Esophagus muscularis mucosa (tissue), 4 donors: ENCODE measurements around the gene C19orf85. TPM values are rescaled to one million over a fixed set of nuclear protein-coding genes. Genes with fewer than 3 reads are reported as not detected.
A peak's percentile ranks its signal among the peaks of the same experiment; 100 is the strongest.
"Not testable (repeated sequence)": the region's sequence is repeated elsewhere in the genome, so short reads cannot be mapped to it uniquely, and the experiment has no call there.

Experiments used
- DNase-seq: peaks from one replicate; pipeline ENCODE4 v3.0.0-alpha.2; 2017; ENCODE audit errors: extremely low spot score
- H3K27ac ChIP-seq, 4 donors: fragments of 200-600 bp; sonication (generic); replicated peaks in 1 of 4; 1 replicate in 3 of 4; 2 replicates in 1 of 4; pipeline ENCODE4 v1.5.1; 2016 to 2019; ENCODE audit warnings: mild to moderate bottlenecking in 1 of 4
- H3K27me3 ChIP-seq, 4 donors: fragments of 200-600 bp; sonication (generic); one replicate each; pipeline versions ENCODE4 v1.5.1 to v1.6.0; 2016 to 2019
- H3K36me3 ChIP-seq, 4 donors: fragments of 200-600 bp; sonication (generic); one replicate each; pipeline ENCODE4 v1.5.1; 2016 to 2019
- H3K4me1 ChIP-seq, 4 donors: fragments of 200-600 bp; sonication (generic); one replicate each; pipeline ENCODE4 v1.5.1; 2016 to 2019
- H3K4me3 ChIP-seq, 4 donors: fragments of 200-600 bp; sonication (generic); 1 replicate in 2 of 4; 2 replicates in 2 of 4; pipeline ENCODE4 v1.5.1; 2016 to 2019; ENCODE audit warnings: mild to moderate bottlenecking in 4 of 4, moderate library complexity in 1 of 4
- H3K9me3 ChIP-seq, 4 donors: fragments of 200-600 bp; sonication (generic); 1 replicate in 3 of 4; 2 replicates in 1 of 4; pipeline ENCODE4 v1.5.1; 2016 to 2019
- EP300 ChIP-seq: sonication (generic); formaldehyde crosslinking; IDR thresholded peaks from one replicate; pipeline ENCODE4 v1.6.1; 2017; ENCODE audit warnings: antibody characterized with exemption
- POLR2A ChIP-seq: fragments of 450-650 bp; IDR thresholded peaks from one replicate; pipeline ENCODE4 v1.6.1; 2017; ENCODE audit warnings: antibody characterized with exemption, moderate library complexity, mild to moderate bottlenecking, low read depth
- POLR2AphosphoS5 ChIP-seq, 2 donors: sonication (generic); formaldehyde crosslinking; IDR thresholded peaks; one replicate each; pipeline ENCODE4 v1.6.1; 2017; ENCODE audit warnings: antibody characterized with exemption in 2 of 2
- WGBS: methylation state at CpG from one replicate; pipeline ENCODE4 v1.1.5; 2018; 5-methylcytosine and 5-hydroxymethylcytosine counted together
- intact Hi-C: fragments of 100-400 bp; cut with DNase I; formaldehyde crosslinking; loops from one replicate; pipeline ENCODE4 v1.15.1; 2023
- total RNA-seq, 4 donors: library from RNA; depleted of rRNA; stranded (reverse); fragments of >200 nt; gene quantifications; one replicate each; pipeline versions ENCODE4 v1.1.0 to v1.2.1, GENCODE V29; 2016
- TF ChIP-seq, protein P1 (sequence below), 3 experiments: fragments of 200-600 bp in 2 of 3; fragments of 450-650 bp in 1 of 3; sonication (generic) in 2 of 3; IDR thresholded peaks; one replicate each; pipeline ENCODE4 v1.5.1; 2017 to 2019; ENCODE audit warnings: antibody characterized with exemption in 3 of 3, mild to moderate bottlenecking in 2 of 3, moderate library complexity in 1 of 3

C19orf85 gene
- total RNA-seq, 4 donors from 2014 or later, result not detected

- peaks cover 5 to 25% (median 17%) of the 10 kb centered on the region in 4 donors for H3K36me3 ChIP-seq
- H3K4me1 ChIP-seq, result peaks cover 14 to 25% (median 24%) of the 10 kb centered on the region in 4 donors
- no peak for DNase-seq
- H3K9me3 ChIP-seq, result no peaks in the 10 kb centered on the region
- H3K4me3 ChIP-seq, result peak overlapping the region; percentile 19 to 45 (median 26)
- intact Hi-C loops, result no loop called here
- peaks cover 5 to 53% (median 25%) of the 10 kb centered on the region in 4 donors for H3K27me3 ChIP-seq
- no peak for TF ChIP-seq EP300
- TF ChIP-seq POLR2AphosphoS5 (IDR thresholded peaks at IDR 0.05), result no peak
- TF ChIP-seq, protein P1, sequence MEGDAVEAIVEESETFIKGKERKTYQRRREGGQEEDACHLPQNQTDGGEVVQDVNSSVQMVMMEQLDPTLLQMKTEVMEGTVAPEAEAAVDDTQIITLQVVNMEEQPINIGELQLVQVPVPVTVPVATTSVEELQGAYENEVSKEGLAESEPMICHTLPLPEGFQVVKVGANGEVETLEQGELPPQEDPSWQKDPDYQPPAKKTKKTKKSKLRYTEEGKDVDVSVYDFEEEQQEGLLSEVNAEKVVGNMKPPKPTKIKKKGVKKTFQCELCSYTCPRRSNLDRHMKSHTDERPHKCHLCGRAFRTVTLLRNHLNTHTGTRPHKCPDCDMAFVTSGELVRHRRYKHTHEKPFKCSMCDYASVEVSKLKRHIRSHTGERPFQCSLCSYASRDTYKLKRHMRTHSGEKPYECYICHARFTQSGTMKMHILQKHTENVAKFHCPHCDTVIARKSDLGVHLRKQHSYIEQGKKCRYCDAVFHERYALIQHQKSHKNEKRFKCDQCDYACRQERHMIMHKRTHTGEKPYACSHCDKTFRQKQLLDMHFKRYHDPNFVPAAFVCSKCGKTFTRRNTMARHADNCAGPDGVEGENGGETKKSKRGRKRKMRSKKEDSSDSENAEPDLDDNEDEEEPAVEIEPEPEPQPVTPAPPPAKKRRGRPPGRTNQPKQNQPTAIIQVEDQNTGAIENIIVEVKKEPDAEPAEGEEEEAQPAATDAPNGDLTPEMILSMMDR (IDR thresholded peaks at IDR 0.05), result no peak
- no peak for TF ChIP-seq POLR2A
- H3K27ac ChIP-seq, result no peak overlapping the region
- 1% methylated on average over 19 of the region's 80 CpGs for WGBS
These were observed 13.2 kb downstream of the C19orf85 start for GRCh38 chr19:55451163-55451964.

DNA sequence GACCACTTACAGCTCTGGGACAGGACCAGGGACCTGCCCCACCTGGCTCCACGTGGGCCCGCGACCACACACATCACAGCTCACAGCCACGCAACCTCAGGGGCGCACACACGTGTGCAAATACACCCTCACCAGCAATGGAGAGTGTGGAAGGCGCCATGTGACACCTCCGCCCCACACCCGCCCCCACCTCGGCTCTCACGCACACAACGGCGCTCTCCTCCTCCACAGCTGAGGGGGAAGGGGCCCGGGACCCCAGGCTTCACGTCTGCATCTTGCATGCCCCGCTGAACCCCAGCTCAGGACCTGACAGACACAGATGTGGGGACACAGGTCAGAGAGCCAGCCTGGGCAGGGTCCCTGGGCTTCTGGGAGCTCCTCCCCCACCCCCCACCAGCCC, 15.1 kb downstream of the C19orf85 start:
- intact Hi-C loops, result no loop called here
- H3K27me3 ChIP-seq, result peaks cover 5 to 71% (median 38%) of the 10 kb centered on the region in 4 donors
- H3K27ac ChIP-seq, result no peak overlapping the region
- TF ChIP-seq, protein P1 (IDR thresholded peaks at IDR 0.05), result no peak
- TF ChIP-seq POLR2AphosphoS5 (IDR thresholded peaks at IDR 0.05), result no peak
- no peak for TF ChIP-seq POLR2A
- TF ChIP-seq EP300, result no peak
- DNase-seq, result no peak
- 48% methylated on average over 13 of the region's 16 CpGs for WGBS
- peaks cover 14 to 25% (median 24%) of the 10 kb centered on the region in 4 donors for H3K4me1 ChIP-seq
- no peak overlapping the region for H3K4me3 ChIP-seq
- H3K36me3 ChIP-seq, result peaks cover 0 to 6% (median 2%) of the 10 kb centered on the region in 4 donors
- H3K9me3 ChIP-seq, result no peaks in the 10 kb centered on the region

DNA sequence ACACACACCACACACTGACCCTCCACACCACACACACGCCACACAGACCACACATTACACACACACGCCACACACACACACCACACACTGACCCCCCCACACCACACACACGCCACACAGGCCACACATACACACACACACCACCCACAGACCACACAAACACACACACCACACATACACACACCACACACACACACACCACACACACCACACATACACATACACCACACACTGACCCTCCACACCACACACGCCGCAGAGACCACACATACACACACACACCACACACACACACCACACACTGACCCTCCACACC, 16.4 kb downstream of the C19orf85 start:
- H3K36me3 ChIP-seq, H3K4me3 ChIP-seq, H3K27ac ChIP-seq, H3K9me3 ChIP-seq, DNase-seq, intact Hi-C loops: not testable (repeated sequence)
- 88% methylated on average over 5 of the region's 5 CpGs for WGBS
- H3K4me1 ChIP-seq, result peaks cover 14 to 28% (median 26%) of the 10 kb centered on the region in 4 donors
- peaks cover 5 to 84% (median 48%) of the 10 kb centered on the region in 4 donors for H3K27me3 ChIP-seq

- Histone ChIP-seq H3K9me3 (no peaks in the 10 kb centered on the region), H3K27ac (no peak overlapping the region), H3K4me3 (no peak overlapping the region), H3K4me1 (peaks cover 14 to 28% (median 26%) of the 10 kb centered on the region in 4 donors), H3K27me3 (peaks cover 5 to 84% (median 53%) of the 10 kb centered on the region in 4 donors), H3K36me3 (no peaks in the 10 kb centered on the region)
- WGBS, result 30% methylated on average over 15 of the region's 16 CpGs
- no peak for DNase-seq
- TF ChIP-seq, protein P1 (IDR thresholded peaks at IDR 0.05), result no peak
- no peak for TF ChIP-seq POLR2AphosphoS5 (IDR thresholded peaks at IDR 0.05)
- TF ChIP-seq EP300, result no peak
- TF ChIP-seq POLR2A, result no peak
- intact Hi-C loops, result no loop called here
These were observed 17.0 kb downstream of the C19orf85 start for GRCh38 chr19:55447421-55448174.

DNA sequence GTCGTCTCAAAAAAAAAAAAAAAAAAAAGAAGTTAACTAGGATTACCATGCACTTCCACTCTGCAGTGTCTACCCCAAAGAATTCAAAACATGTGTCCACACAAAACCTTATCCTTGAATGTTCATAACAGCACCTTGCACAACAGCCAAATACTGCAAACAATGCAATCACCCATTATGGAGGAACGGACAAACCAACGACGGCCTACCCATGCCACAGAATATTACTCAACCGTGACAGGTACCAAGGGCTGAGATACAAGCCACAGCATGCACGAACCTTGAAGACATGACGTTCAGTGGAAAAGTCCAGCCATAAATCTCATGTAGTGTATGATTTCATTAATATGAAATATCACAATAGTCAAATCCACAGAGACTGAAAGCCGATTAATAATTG, 18.5 kb downstream of the C19orf85 start:
- Histone ChIP-seq H3K27me3 (peaks cover 0 to 84% (median 52%) of the 10 kb centered on the region in 4 donors), H3K9me3 (no peaks in the 10 kb centered on the region), H3K36me3 (no peaks in the 10 kb centered on the region), H3K4me1 (peaks cover 5 to 27% (median 23%) of the 10 kb centered on the region in 4 donors), H3K27ac (no peak overlapping the region), H3K4me3 (no peak overlapping the region)
- WGBS, result 64% methylated on average over 8 of the region's 8 CpGs
- DNase-seq, result no peak
- intact Hi-C loops, result no loop called here
- TF ChIP-seq POLR2A (no peak), POLR2AphosphoS5 (IDR thresholded peaks at IDR 0.05) (no peak), EP300 (no peak)
- TF ChIP-seq, protein P1 (IDR thresholded peaks at IDR 0.05), result no peak
